ENCODE results near the gene EIF2AK3.
A peak's percentile ranks its signal among the peaks of the same experiment; 100 is the strongest.
"Not testable (repeated sequence)": the region's sequence is repeated elsewhere in the genome, so short reads cannot be mapped to it uniquely, and the experiment has no call there.

Gene EIF2AK3

GRCh38 chr2:88627055-88627855, at the start of gene EIF2AK3:
TSS of gene EIF2AK3 (minus strand) at chr2:88627464. CDS start at chr2:88627274, 190 bp downstream.
- peak; percentile 86 to 92 for DNase-seq (ENCODE audit: low read depth in 2 of 2)

GRCh38 chr2:88673363-88673762, 46.1 kb upstream of the EIF2AK3 start:
- no peak for DNase-seq (ENCODE audit: low read depth in 2 of 2)

DNA sequence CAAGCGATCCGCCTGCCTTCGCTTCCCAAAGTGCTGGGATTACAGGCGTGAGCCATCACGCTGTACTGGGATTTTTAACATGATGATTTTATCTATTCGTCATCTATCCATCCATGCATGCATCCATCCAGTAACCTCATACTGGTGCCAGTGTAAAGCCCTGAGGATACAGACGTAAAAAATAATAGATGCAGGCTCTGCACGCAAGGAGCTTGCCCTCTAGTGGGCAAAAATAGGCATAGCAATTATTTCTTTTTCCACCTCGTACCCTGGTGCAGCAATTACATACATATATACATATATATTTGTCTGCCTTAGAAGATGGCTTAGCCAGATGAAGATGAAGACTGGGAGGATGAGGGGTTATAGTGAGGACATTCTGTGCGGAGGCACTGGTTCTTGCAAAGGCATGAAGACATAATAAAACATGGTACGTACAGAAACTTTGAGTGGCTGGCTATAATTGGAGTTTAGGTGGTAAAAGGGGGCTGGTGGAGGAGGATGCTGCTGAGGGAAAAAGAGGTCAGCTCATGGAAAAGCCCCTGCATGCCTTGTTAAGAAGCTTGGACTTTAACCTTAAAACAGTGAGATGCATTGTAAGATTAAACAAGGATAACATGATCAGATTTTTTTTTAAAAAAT, 44.6 kb upstream of the EIF2AK3 start:
- DNase-seq (ENCODE audit: low read depth in 2 of 2), result no peak

DNA sequence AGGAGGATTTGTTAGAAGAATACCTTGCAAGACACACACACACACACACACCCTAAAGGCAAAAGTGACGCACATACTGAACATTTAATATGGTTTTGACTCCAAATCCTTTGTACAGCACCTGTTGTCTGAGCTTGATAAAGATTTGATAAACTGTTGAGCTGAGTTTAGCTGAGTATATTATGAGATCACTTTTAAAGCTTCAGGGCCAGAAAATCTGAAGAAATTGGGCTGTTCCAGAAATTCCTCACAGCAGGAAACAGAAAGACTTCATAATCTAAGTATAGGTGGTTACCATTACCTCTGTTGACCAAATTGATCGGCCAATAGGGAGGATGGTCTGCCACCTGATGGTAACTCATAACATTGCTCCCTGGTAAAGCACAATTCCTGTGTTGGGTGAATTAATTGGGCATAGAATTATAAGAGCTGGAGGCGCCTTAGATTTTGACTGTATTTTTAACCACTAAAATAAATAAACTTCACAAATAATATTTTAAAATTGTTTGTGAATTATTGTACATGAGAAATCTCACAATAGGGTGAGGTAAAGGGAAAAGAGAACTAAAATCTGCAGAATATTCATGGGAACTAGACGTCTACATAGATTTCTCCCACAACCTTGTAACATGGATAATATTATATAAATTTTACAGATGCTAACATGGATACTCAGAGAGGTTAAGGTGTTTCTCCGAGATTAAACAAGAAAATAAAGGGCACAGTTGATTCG, 42.4 kb upstream of the EIF2AK3 start:
- no peak for DNase-seq (ENCODE audit: low read depth in 2 of 2)

GRCh38 chr2:88668862-88669261, 41.6 kb upstream of the EIF2AK3 start:
- DNase-seq (ENCODE audit: low read depth in 2 of 2), result no peak

GRCh38 chr2:88667219-88667618, 40.0 kb upstream of the EIF2AK3 start:
- DNase-seq (ENCODE audit: low read depth in 2 of 2), result no peak

DNA sequence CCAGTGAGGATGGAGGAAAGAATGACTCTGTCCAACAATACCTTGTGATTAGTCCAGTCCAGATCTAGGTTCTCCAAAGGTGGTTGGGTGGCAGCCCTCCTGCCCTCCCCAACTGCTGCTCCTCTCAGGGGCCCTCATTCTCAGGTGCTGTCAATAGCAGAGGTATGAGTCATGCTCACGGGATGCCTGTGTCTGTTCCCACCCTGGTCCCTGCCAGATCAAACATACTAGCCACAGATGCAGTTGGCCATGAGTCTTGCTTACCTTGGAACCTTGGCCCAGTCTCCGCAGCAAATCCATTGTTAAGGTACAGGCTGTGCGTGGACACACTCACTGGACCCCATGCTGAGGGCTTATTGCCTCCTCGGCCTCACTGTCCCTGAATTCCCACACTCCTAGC, 39.3 kb upstream of the EIF2AK3 start:
- DNase-seq (ENCODE audit: low read depth in 2 of 2), result no peak

GRCh38 chr2:88660622-88661021, 33.4 kb upstream of the EIF2AK3 start:
- no peak for DNase-seq (ENCODE audit: low read depth in 2 of 2)

- DNase-seq (ENCODE audit: low read depth in 2 of 2), result no peak
These were observed 32.3 kb upstream of the EIF2AK3 start for GRCh38 chr2:88659538-88659915.

GRCh38 chr2:88658881-88659537, 31.7 kb upstream of the EIF2AK3 start:
- DNase-seq (ENCODE audit: low read depth in 2 of 2), result no peak

- no peak for DNase-seq (ENCODE audit: low read depth in 2 of 2)
These were observed 31.1 kb upstream of the EIF2AK3 start for GRCh38 chr2:88658326-88658725.

DNA sequence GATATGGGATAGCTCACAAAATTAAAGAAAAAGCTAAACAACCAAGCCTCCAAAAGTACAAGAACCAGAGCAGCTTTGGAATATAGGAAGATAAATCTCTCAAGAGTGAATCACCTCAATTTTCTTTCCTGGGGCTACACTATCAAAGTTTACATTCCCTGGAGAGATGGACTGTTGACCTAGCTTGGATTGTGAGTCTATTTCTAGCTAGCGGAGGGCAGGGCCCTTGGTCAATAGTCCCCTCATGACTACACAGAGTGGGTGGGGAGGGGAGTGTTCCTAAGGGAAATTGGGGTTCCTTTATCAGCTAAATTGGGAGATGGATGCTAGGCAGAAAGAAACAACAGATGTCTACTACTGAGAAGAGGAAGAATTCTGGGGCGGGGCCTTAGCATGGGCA, 29.9 kb upstream of the EIF2AK3 start:
- no peak for DNase-seq (ENCODE audit: low read depth in 2 of 2)

GRCh38 chr2:88656690-88657089, 29.4 kb upstream of the EIF2AK3 start:
- no peak for DNase-seq (ENCODE audit: low read depth in 2 of 2)

GRCh38 chr2:88654714-88655113, 27.4 kb upstream of the EIF2AK3 start:
- no peak for DNase-seq (ENCODE audit: low read depth in 2 of 2)

DNA sequence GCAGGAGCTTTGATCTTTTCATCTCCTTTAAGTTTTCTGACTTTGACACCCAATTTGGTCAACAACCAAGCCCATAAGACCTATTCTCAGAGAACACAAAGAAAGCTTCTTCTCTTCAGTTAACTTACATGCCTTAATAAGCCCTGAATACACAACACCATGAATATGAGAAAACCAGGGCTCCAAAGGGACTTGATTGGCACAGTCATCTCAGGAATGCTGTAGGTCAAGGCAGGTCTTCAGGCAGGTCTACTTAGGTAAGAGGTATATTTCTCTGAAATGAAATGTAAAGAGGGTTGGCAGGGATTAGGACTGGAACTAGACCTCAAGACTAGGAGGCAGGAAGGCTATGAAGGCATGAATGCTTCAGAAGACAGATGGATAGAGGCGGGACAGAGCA, 24.4 kb upstream of the EIF2AK3 start:
- DNase-seq (ENCODE audit: low read depth in 2 of 2), result no peak

GRCh38 chr2:88645291-88645882, 18.1 kb upstream of the EIF2AK3 start:
- not testable (repeated sequence) for DNase-seq (ENCODE audit: low read depth in 2 of 2)

DNA sequence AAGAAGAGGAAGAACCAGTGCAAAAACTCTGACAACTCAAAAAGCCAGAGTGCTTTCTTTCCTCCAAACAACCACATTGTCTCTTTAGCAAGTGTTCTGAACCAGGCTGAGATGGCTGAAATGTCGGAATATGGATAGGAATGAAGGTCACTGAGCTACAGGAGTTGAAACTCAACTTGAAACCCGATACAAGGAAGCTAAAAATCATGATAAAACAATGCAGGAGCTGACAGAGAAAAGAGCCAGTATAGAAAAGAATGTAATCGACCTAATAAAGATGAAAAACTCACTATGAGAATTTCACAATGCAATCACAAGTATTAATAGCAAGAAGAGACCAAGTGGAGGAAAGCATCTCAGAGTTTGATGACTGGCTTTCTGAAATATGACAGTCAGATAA, 15.0 kb upstream of the EIF2AK3 start:
- no peak for DNase-seq (ENCODE audit: low read depth in 2 of 2)

GRCh38 chr2:88641330-88641729, 14.1 kb upstream of the EIF2AK3 start:
- DNase-seq (ENCODE audit: low read depth in 2 of 2), result no peak

DNA sequence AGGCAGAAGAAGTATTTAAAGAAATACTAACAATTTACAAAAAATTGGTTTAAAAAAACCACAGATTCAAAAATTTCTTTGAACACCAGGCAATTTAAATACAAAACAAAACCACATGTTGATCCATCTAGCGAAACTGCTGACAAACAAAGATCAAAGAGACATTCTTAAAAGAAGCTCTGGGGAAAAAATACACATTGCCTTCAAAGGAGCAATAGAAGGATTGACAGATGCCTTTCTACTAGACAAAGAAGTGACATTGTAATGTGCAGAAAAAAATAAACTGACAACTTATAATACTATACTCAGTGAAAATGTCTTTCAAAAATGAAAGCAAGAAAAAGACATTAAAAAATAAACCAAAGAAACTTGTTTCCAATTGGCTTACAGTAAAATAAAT, 12.6 kb upstream of the EIF2AK3 start:
- no peak for DNase-seq (ENCODE audit: low read depth in 2 of 2)

DNA sequence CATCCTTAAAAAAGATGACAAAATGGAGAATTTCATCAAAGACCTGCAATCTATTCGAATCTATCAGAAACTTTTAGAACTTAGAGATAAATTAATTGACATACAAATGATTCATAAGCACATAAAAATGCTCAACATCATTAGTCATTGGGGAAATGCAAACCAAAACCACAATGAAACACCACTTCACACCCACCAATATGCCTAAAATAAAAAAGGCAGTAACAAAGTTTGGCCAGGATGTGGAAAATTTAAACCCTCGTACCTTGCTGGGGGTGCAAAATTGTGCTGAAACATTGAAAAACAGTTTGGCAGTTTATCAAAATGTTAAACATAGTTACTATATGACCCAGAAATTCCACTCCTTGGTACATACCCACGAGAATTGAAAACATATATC, 11.5 kb upstream of the EIF2AK3 start:
- DNase-seq (ENCODE audit: low read depth in 2 of 2), result no peak

DNA sequence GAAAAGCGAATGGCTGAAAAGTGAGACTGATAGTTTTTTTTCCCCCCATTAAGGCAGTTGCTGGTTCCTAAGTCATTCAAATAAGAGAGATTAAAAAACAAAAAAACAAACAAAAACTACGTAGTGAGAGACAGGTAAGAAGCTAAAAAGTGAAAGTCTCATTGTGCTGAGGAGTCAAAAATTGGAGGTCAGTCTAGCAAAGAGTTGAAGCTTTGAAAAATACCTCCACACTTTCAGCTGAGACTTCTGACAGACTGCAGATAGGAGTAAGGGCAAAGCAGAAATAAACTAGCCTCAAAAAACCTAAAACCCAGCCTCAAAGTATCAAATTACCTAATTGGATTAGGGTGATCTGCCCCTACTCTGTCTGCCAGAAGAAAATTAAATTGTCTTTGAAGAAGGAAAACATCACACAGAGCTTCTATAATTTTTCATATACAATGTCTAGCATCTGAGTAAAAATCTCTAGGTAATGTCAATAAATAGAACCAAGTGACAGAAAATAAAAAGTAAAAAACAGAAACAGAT, 10.9 kb upstream of the EIF2AK3 start:
- no peak for DNase-seq (ENCODE audit: low read depth in 2 of 2)

GRCh38 chr2:88637464-88637863, 10.2 kb upstream of the EIF2AK3 start:
- DNase-seq (ENCODE audit: low read depth in 2 of 2), result no peak

Data from stimulated activated CD4-positive, alpha-beta T cell treated with anti-CD3 and anti-CD28 coated beads, Interleukin-12 subunit alpha, Interleukin-12 subunit beta, amount 100 ng/mL, for 24 hours (primary cell).